ENCODE measurements around the gene FEZF2. TPM values are rescaled to one million over a fixed set of nuclear protein-coding genes. Genes with fewer than 3 reads are reported as not detected.

Gene FEZF2
- polyA plus RNA-seq, 1 experiment = not detected

- Histone ChIP-seq H3K27ac (ENCODE audit: low read depth, low read length) (no peak overlapping the region), H3K4me3 (ENCODE audit: low read depth, low read length) (no peak overlapping the region), H3K27me3 (ENCODE audit: control insufficient read depth, insufficient read depth, low read length) (no peaks in the 10 kb centered on the region), H3K9me3 (ENCODE audit: control insufficient read depth, insufficient read depth, low read length) (no peaks in the 10 kb centered on the region)
- DNase-seq (ENCODE audit: low read depth, low spot score) = no peak
- POLR2A ChIA-PET = no interaction called here
- no peak for TF ChIP-seq CTCF (IDR thresholded peaks at IDR 0.05; ENCODE audit: low read depth, low read length)
- CTCF ChIA-PET = interaction anchor here (0.8 to 6.5 kb wide), 4 partner anchors 16 to 230 kb away, joined by 3 to 75 read pairs (median 7); no protein-coding TSS in a partner anchor
Observed at GRCh38 chr3:62329971-62330370, 43.4 kb downstream of the FEZF2 start.

GRCh38 chr3:62325896-62326295, 47.5 kb downstream of the FEZF2 start:
- ChIA-PET CTCF (interaction anchor here (0.7 kb wide), 1 partner anchor 124 kb away, joined by 4 read pairs; no protein-coding TSS in a partner anchor), POLR2A (no interaction called here)
- Histone ChIP-seq H3K27ac (ENCODE audit: low read depth, low read length) (no peak overlapping the region), H3K4me3 (ENCODE audit: low read depth, low read length) (no peak overlapping the region), H3K9me3 (ENCODE audit: control insufficient read depth, insufficient read depth, low read length) (no peaks in the 10 kb centered on the region), H3K27me3 (ENCODE audit: control insufficient read depth, insufficient read depth, low read length) (no peaks in the 10 kb centered on the region)
- DNase-seq (ENCODE audit: low read depth, low spot score) = no peak
- TF ChIP-seq CTCF (IDR thresholded peaks at IDR 0.05; ENCODE audit: low read depth, low read length) = no peak

- POLR2A ChIA-PET = interaction anchor here (0.5 kb wide), 1 partner anchor 762 kb away, joined by 5 read pairs; the partner anchor contains the start of gene PTPRG
- Histone ChIP-seq H3K27me3 (ENCODE audit: control insufficient read depth, insufficient read depth, low read length) (no peaks in the 10 kb centered on the region), H3K4me3 (ENCODE audit: low read depth, low read length) (no peak overlapping the region), H3K27ac (ENCODE audit: low read depth, low read length) (no peak overlapping the region), H3K9me3 (ENCODE audit: control insufficient read depth, insufficient read depth, low read length) (peaks cover 5% of the 10 kb centered on the region; the same call in 1 of the 2 replicates)
- no peak for DNase-seq (ENCODE audit: low read depth, low spot score)
- no peak for TF ChIP-seq CTCF (IDR thresholded peaks at IDR 0.05; ENCODE audit: low read depth, low read length)
- CTCF ChIA-PET = interaction anchor here (1.3 to 1.8 kb wide), 3 partner anchors 9 to 236 kb away, joined by 4 to 10 read pairs (median 4); no protein-coding TSS in a partner anchor
Observed at GRCh38 chr3:62323241-62323640, 50.1 kb downstream of the FEZF2 start.
